ENCODE measurements around the gene WRAP73.
"Not testable (repeated sequence)": the region's sequence is repeated elsewhere in the genome, so short reads cannot be mapped to it uniquely, and the experiment has no call there.

Gene WRAP73

GRCh38 chr1:3624200-3625136, 25.4 kb downstream of the WRAP73 start, which contains the start of gene TPRG1L:
TSS of gene TPRG1L (plus strand) at chr1:3625015. CDS start at chr1:3625073, 58 bp downstream.
- TF ChIP-seq CTCF (IDR thresholded peaks at IDR 0.05; ENCODE audit: control extremely low read depth, extremely low read depth, low read depth, missing control alignments), result no peak
- ChIA-PET POLR2A (no interaction called here), CTCF (interaction anchor here (1.0 to 6.4 kb wide), 3 partner anchors 17 to 100 kb away, joined by 3 to 71 read pairs (median 3); no protein-coding TSS in a partner anchor)
- peak; percentile 100 for DNase-seq (ENCODE audit: extremely low spot score)

- no peak for TF ChIP-seq CTCF (IDR thresholded peaks at IDR 0.05; ENCODE audit: control extremely low read depth, extremely low read depth, low read depth, missing control alignments)
- ChIA-PET POLR2A (no interaction called here), CTCF (interaction anchor here (1.0 to 6.4 kb wide), 3 partner anchors 58 to 133 kb away, joined by 3 to 71 read pairs (median 4); no protein-coding TSS in a partner anchor)
- no peak for DNase-seq (ENCODE audit: extremely low spot score)
Observed at GRCh38 chr1:3623441-3624199, 26.3 kb downstream of the WRAP73 start.

GRCh38 chr1:3622102-3622501, 27.8 kb downstream of the WRAP73 start:
- POLR2A ChIA-PET; DNase-seq (ENCODE audit: extremely low spot score): not testable (repeated sequence)
- CTCF ChIA-PET, result interaction anchor here (0.7 to 6.4 kb wide), 11 partner anchors 9 to 169 kb away, joined by 3 to 71 read pairs (median 8); no protein-coding TSS in a partner anchor

- DNase-seq (ENCODE audit: extremely low spot score); POLR2A ChIA-PET: not testable (repeated sequence)
- CTCF ChIA-PET, result interaction anchor here (0.7 to 6.4 kb wide), 15 partner anchors 10 to 168 kb away, joined by 3 to 71 read pairs (median 7); no protein-coding TSS in a partner anchor
Observed at GRCh38 chr1:3621151-3621671, 28.7 kb downstream of the WRAP73 start.

- ChIA-PET CTCF (interaction anchor here (0.8 to 6.4 kb wide), 19 partner anchors 10 to 1239 kb away, joined by 3 to 71 read pairs (median 6); no protein-coding TSS in a partner anchor), POLR2A (no interaction called here)
- DNase-seq (ENCODE audit: extremely low spot score), result no peak
- TF ChIP-seq CTCF (IDR thresholded peaks at IDR 0.05; ENCODE audit: control extremely low read depth, extremely low read depth, low read depth, missing control alignments), result no peak
Observed at GRCh38 chr1:3620708-3621107, 29.2 kb downstream of the WRAP73 start.

- CTCF ChIA-PET, result interaction anchor here (0.6 to 6.4 kb wide), 35 partner anchors 9 to 1237 kb away, joined by 3 to 71 read pairs (median 4); no protein-coding TSS in a partner anchor
- DNase-seq (ENCODE audit: extremely low spot score), result peak; percentile 81
- peak; percentile 82 for TF ChIP-seq CTCF (IDR thresholded peaks at IDR 0.05; ENCODE audit: control extremely low read depth, extremely low read depth, low read depth, missing control alignments)
- POLR2A ChIA-PET, result no interaction called here
Observed at GRCh38 chr1:3618881-3619671, 30.8 kb downstream of the WRAP73 start.

Data from GM10248 (cell line).